Esophagus (tissue), 2 donors: ENCODE measurements around the gene SPG7. TPM values are rescaled to one million over a fixed set of nuclear protein-coding genes. Genes with fewer than 3 reads are reported as not detected.

Experiments
- H3K27ac ChIP-seq, 2 donors: one replicate each; pipeline ENCODE4 v1.5.1; 2013; ENCODE audit warnings: low read depth in 2 of 2, mild to moderate bottlenecking in 2 of 2, inconsistent platforms in 1 of 2, low read length in 1 of 2, moderate library complexity in 1 of 2
- H3K27me3 ChIP-seq, 2 donors: one replicate each; pipeline ENCODE4 v1.6.1; 2013; ENCODE audit warnings: low read length in 2 of 2, control low read depth in 1 of 2, mild to moderate bottlenecking in 1 of 2; ENCODE audit not compliant: insufficient read depth in 2 of 2, control insufficient read depth in 1 of 2
- H3K36me3 ChIP-seq, 2 donors: one replicate each; pipeline ENCODE4 v1.6.1; 2013; ENCODE audit warnings: low read length in 1 of 2; ENCODE audit not compliant: control insufficient read depth in 2 of 2, insufficient read depth in 2 of 2
- H3K4me1 ChIP-seq, 2 donors: one replicate each; pipeline ENCODE4 v1.6.1; 2013; ENCODE audit warnings: low read length in 1 of 2; ENCODE audit not compliant: control insufficient read depth in 2 of 2, insufficient read depth in 2 of 2
- H3K4me3 ChIP-seq, 2 donors: one replicate each; pipeline ENCODE4 v1.5.1; 2013; ENCODE audit warnings: low read length in 2 of 2, mild to moderate bottlenecking in 2 of 2, low read depth in 1 of 2, moderate library complexity in 1 of 2
- H3K9me3 ChIP-seq, 2 donors: one replicate each; pipeline ENCODE4 v1.6.1; 2013; ENCODE audit warnings: mild to moderate bottlenecking in 2 of 2, low read depth in 1 of 2, low read length in 1 of 2, moderate library complexity in 1 of 2; ENCODE audit not compliant: control insufficient read depth in 2 of 2, insufficient read depth in 1 of 2
- WGBS, 2 donors: extraction: QIAGEN DNeasy Blood & Tissue Kit; methylation state at CpG; one replicate each; pipeline ENCODE4 v1.1.7; 2013; 5-methylcytosine and 5-hydroxymethylcytosine counted together
- polyA plus RNA-seq, 2 donors: library from polyadenylated mRNA; stranded (reverse); fragments of 200-250 nt; gene quantifications; one replicate each; pipeline ENCODE4 v1.2.3, GENCODE V29; 2013
- donor health status: healthy with polysubstance abuse.
- donor health status: Bipolar disorder and iron deficiency.

The SPG7 gene
- polyA plus RNA-seq, 2 donors, result 41.9 to 89.3 TPM

- Histone ChIP-seq H3K4me3 (no peak overlapping the region), H3K27me3 (no peaks in the 10 kb centered on the region), H3K27ac (no peak overlapping the region), H3K9me3 (no peaks in the 10 kb centered on the region), H3K36me3 (peaks cover 0 to 9% of the 10 kb centered on the region in 2 donors), H3K4me1 (peaks cover 2 to 4% of the 10 kb centered on the region in 2 donors)
- 83 to 86% methylated on average over 5 of the region's 5 CpGs for WGBS, 2 donors
Observed at GRCh38 chr16:89493776-89494175, 14.4 kb upstream of the SPG7 start.

GRCh38 chr16:89495121-89495520 is 13.1 kb upstream of the SPG7 start:
- Histone ChIP-seq H3K4me3 (no peak overlapping the region), H3K27me3 (no peaks in the 10 kb centered on the region), H3K4me1 (peaks cover 2 to 4% of the 10 kb centered on the region in 2 donors), H3K27ac (no peak overlapping the region), H3K36me3 (peaks cover 0 to 11% of the 10 kb centered on the region in 2 donors), H3K9me3 (no peaks in the 10 kb centered on the region)
- WGBS, 2 donors, result 76 to 78% methylated on average over 3 of the region's 3 CpGs

- Histone ChIP-seq H3K36me3 (peaks cover 0 to 6% of the 10 kb centered on the region in 2 donors), H3K9me3 (no peaks in the 10 kb centered on the region), H3K27me3 (no peaks in the 10 kb centered on the region), H3K4me3 (no peak overlapping the region), H3K27ac (no peak overlapping the region), H3K4me1 (peaks cover 0 to 2% of the 10 kb centered on the region in 2 donors)
- 84 to 85% methylated on average over 10 of the region's 10 CpGs for WGBS, 2 donors
Observed at GRCh38 chr16:89498839-89499238, 9.4 kb upstream of the SPG7 start.

GRCh38 chr16:89499767-89500166 is 8.4 kb upstream of the SPG7 start:
- H3K9me3 ChIP-seq, result no peaks in the 10 kb centered on the region
- peaks cover 0 to 6% of the 10 kb centered on the region in 2 donors for H3K36me3 ChIP-seq
- no peak overlapping the region for H3K27ac ChIP-seq
- no peaks in the 10 kb centered on the region for H3K27me3 ChIP-seq
- peaks cover 0 to 2% of the 10 kb centered on the region in 2 donors for H3K4me1 ChIP-seq
- H3K4me3 ChIP-seq, result no peak overlapping the region
- WGBS, 2 donors, result 95 to 96% methylated on average over 3 of the region's 3 CpGs

GRCh38 chr16:89502081-89502843 is 5.9 kb upstream of the SPG7 start:
- no peak overlapping the region for H3K4me3 ChIP-seq
- H3K27ac ChIP-seq, result peak overlapping the region in 1 of 2 donors; percentile 54
- H3K27me3 ChIP-seq, result no peaks in the 10 kb centered on the region
- peaks cover 0 to 2% of the 10 kb centered on the region in 2 donors for H3K36me3 ChIP-seq
- H3K9me3 ChIP-seq, result no peaks in the 10 kb centered on the region
- peaks cover 5 to 11% of the 10 kb centered on the region in 2 donors for H3K4me1 ChIP-seq
- WGBS, 2 donors, result 46 to 48% methylated on average over 21 of the region's 21 CpGs

GRCh38 chr16:89504091-89504490 is 4.1 kb upstream of the SPG7 start:
- 75 to 80% methylated on average over 7 of the region's 7 CpGs for WGBS, 2 donors
- no peaks in the 10 kb centered on the region for H3K9me3 ChIP-seq
- peaks cover 5 to 13% of the 10 kb centered on the region in 2 donors for H3K4me1 ChIP-seq
- no peaks in the 10 kb centered on the region for H3K27me3 ChIP-seq
- H3K36me3 ChIP-seq, result no peaks in the 10 kb centered on the region
- H3K27ac ChIP-seq, result no peak overlapping the region
- H3K4me3 ChIP-seq, result no peak overlapping the region

- peak overlapping the region; percentile 97 to 98 for H3K27ac ChIP-seq
- peaks cover 5 to 13% of the 10 kb centered on the region in 2 donors for H3K4me1 ChIP-seq
- no peaks in the 10 kb centered on the region for H3K9me3 ChIP-seq
- 21 to 24% methylated on average over 20 of the region's 20 CpGs for WGBS, 2 donors
- H3K4me3 ChIP-seq, result peak overlapping the region in 1 of 2 donors; percentile 13
- peaks cover 0 to under 1% of the 10 kb centered on the region in 2 donors for H3K36me3 ChIP-seq
- no peaks in the 10 kb centered on the region for H3K27me3 ChIP-seq
Observed at GRCh38 chr16:89505204-89506112, 2.7 kb upstream of the SPG7 start.

- no peaks in the 10 kb centered on the region for H3K27me3 ChIP-seq
- peaks cover 5 to 13% of the 10 kb centered on the region in 2 donors for H3K4me1 ChIP-seq
- peaks cover under 1 to 4% of the 10 kb centered on the region in 2 donors for H3K36me3 ChIP-seq
- peak overlapping the region; percentile 97 to 98 for H3K27ac ChIP-seq
- H3K4me3 ChIP-seq, result peak overlapping the region in 1 of 2 donors; percentile 13
- no peaks in the 10 kb centered on the region for H3K9me3 ChIP-seq
- 73 to 80% methylated on average over 4 of the region's 4 CpGs for WGBS, 2 donors
Observed at GRCh38 chr16:89506113-89506504, 2.1 kb upstream of the SPG7 start.

- H3K4me3 ChIP-seq, result peak overlapping the region in 1 of 2 donors; percentile 88
- H3K27me3 ChIP-seq, result no peaks in the 10 kb centered on the region
- no peaks in the 10 kb centered on the region for H3K9me3 ChIP-seq
- peaks cover 5 to 13% of the 10 kb centered on the region in 2 donors for H3K4me1 ChIP-seq
- H3K36me3 ChIP-seq, result peaks cover 5 to 7% of the 10 kb centered on the region in 2 donors
- H3K27ac ChIP-seq, result peak overlapping the region; percentile 94 to 96
- 48 to 65% methylated on average over 15 of the region's 15 CpGs for WGBS, 2 donors
Observed at GRCh38 chr16:89506791-89507191, 1.4 kb upstream of the SPG7 start.
